ENCODE results near the gene FGF14. TPM values are rescaled to one million over a fixed set of nuclear protein-coding genes. Genes with fewer than 3 reads are reported as not detected.

Gene FGF14
- total RNA-seq, 1 donor from 2014 or later = not detected

DNA sequence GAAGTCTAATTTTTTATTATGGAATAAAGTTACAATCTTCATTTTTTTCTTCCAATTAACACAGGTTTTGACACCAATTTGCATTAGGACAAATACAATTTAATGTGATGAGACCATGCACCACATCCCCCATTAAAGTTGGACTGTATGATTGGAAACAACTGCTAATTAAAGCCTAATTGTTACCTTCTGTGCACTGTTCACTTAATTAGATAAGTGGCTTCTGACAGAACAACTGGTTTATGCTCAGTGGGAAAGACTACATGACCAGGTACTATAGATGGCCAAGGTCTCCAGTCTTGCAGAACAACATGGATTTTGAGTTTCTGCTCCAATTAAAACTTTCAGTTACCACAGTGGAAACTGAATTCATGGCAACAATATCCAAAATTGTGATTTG is 198.1 kb downstream of the FGF14 start:
- H3K4me3 ChIP-seq (ENCODE audit: low read depth, low read length) = no peak overlapping the region

GRCh38 chr13:102198418-102199311 is 203.2 kb downstream of the FGF14 start:
- peak; percentile 57 for DNase-seq (ENCODE audit: low read depth)
- TF ChIP-seq, protein P1, sequence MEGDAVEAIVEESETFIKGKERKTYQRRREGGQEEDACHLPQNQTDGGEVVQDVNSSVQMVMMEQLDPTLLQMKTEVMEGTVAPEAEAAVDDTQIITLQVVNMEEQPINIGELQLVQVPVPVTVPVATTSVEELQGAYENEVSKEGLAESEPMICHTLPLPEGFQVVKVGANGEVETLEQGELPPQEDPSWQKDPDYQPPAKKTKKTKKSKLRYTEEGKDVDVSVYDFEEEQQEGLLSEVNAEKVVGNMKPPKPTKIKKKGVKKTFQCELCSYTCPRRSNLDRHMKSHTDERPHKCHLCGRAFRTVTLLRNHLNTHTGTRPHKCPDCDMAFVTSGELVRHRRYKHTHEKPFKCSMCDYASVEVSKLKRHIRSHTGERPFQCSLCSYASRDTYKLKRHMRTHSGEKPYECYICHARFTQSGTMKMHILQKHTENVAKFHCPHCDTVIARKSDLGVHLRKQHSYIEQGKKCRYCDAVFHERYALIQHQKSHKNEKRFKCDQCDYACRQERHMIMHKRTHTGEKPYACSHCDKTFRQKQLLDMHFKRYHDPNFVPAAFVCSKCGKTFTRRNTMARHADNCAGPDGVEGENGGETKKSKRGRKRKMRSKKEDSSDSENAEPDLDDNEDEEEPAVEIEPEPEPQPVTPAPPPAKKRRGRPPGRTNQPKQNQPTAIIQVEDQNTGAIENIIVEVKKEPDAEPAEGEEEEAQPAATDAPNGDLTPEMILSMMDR (IDR thresholded peaks at IDR 0.05; ENCODE audit: insufficient read depth, low read length, severe bottlenecking) = no peak
- FAIRE-seq = no peak

More for the DNA sequence above, 198.1 kb downstream of the FGF14 start:
- Histone ChIP-seq H3K36me3 (ENCODE audit: control insufficient read depth, insufficient read depth, low read length) (no peaks in the 10 kb centered on the region), H3K27me3 (ENCODE audit: control insufficient read depth, insufficient read depth, low read length) (no peaks in the 10 kb centered on the region)
- no peak for DNase-seq (ENCODE audit: low read depth)
- FAIRE-seq = no peak
- TF ChIP-seq, protein P1 (IDR thresholded peaks at IDR 0.05; ENCODE audit: insufficient read depth, low read length, severe bottlenecking) = no peak

GRCh38 chr13:102197193-102197592 is 204.7 kb downstream of the FGF14 start:
- Histone ChIP-seq H3K27me3 (ENCODE audit: control insufficient read depth, insufficient read depth, low read length) (no peaks in the 10 kb centered on the region), H3K36me3 (ENCODE audit: control insufficient read depth, insufficient read depth, low read length) (no peaks in the 10 kb centered on the region), H3K4me3 (ENCODE audit: low read depth, low read length) (no peak overlapping the region)
- peak; percentile 47 for DNase-seq (ENCODE audit: low read depth)
- TF ChIP-seq, protein P1 (IDR thresholded peaks at IDR 0.05; ENCODE audit: insufficient read depth, low read length, severe bottlenecking) = peak; percentile 60
- no peak for FAIRE-seq

More at GRCh38 chr13:102198418-102199311, 203.2 kb downstream of the FGF14 start:
- no peak overlapping the region for H3K4me3 ChIP-seq (ENCODE audit: low read depth, low read length)
- no peaks in the 10 kb centered on the region for H3K36me3 ChIP-seq (ENCODE audit: control insufficient read depth, insufficient read depth, low read length)
- H3K27me3 ChIP-seq (ENCODE audit: control insufficient read depth, insufficient read depth, low read length) = no peaks in the 10 kb centered on the region

GRCh38 chr13:102195566-102196462 is 206.0 kb downstream of the FGF14 start:
- TF ChIP-seq, protein P1 (IDR thresholded peaks at IDR 0.05; ENCODE audit: insufficient read depth, low read length, severe bottlenecking) = no peak

DNA sequence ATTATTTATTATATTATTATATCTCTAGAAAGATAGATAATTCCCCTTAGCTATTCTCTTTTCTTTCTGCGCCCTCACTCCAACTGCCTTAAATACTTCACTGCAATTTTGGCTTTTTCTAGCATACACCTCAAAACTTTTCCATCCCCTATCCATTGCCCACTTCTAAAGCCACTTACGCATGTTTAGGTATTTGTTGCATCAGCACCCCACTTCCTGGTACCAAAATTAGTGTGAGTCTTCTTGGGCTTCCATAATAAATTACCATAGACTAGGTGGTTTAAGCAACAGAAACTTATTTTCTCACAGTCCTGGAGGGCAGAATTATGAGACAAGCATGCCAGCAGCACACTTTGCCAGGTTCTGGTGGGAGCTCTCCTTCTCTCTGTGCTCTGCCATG is 209.0 kb downstream of the FGF14 start:
- no peak for DNase-seq (ENCODE audit: low read depth)
- H3K36me3 ChIP-seq (ENCODE audit: control insufficient read depth, insufficient read depth, low read length) = no peaks in the 10 kb centered on the region
- TF ChIP-seq, protein P1 (IDR thresholded peaks at IDR 0.05; ENCODE audit: insufficient read depth, low read length, severe bottlenecking) = no peak
- FAIRE-seq = no peak
- H3K27me3 ChIP-seq (ENCODE audit: control insufficient read depth, insufficient read depth, low read length) = no peaks in the 10 kb centered on the region
- H3K4me3 ChIP-seq (ENCODE audit: low read depth, low read length) = no peak overlapping the region

More at GRCh38 chr13:102195566-102196462, 206.0 kb downstream of the FGF14 start:
- Histone ChIP-seq H3K4me3 (ENCODE audit: low read depth, low read length) (no peak overlapping the region), H3K36me3 (ENCODE audit: control insufficient read depth, insufficient read depth, low read length) (no peaks in the 10 kb centered on the region), H3K27me3 (ENCODE audit: control insufficient read depth, insufficient read depth, low read length) (no peaks in the 10 kb centered on the region)
- DNase-seq (ENCODE audit: low read depth) (peak; percentile 69), FAIRE-seq (no peak)

All from bronchial epithelial cell (primary cell).